Right renal cortex interstitium (tissue), 3 donors: ENCODE results near the gene PIP4K2B. TPM values are rescaled to one million over a fixed set of nuclear protein-coding genes. Genes with fewer than 3 reads are reported as not detected.

Source experiments
- DNase-seq, 3 donors: peaks; one replicate each; pipeline ENCODE4 v3.0.0-alpha.2; 2013; ENCODE audit warnings: low read depth in 3 of 3, low spot score in 2 of 3
- polyA plus RNA-seq, 3 donors: library from polyadenylated mRNA; unstranded; fragments of 120-200 nt; gene quantifications; one replicate each; pipeline ENCODE4 v1.2.1, GENCODE V29; 2013; ENCODE audit not compliant: insufficient read length in 3 of 3

Gene PIP4K2B
- polyA plus RNA-seq, 3 donors, result 74.4 to 83.5 (median 81.7) TPM

- no peak for DNase-seq
These were observed 53.1 kb downstream of the PIP4K2B start for GRCh38 chr17:38746004-38746848.

DNA sequence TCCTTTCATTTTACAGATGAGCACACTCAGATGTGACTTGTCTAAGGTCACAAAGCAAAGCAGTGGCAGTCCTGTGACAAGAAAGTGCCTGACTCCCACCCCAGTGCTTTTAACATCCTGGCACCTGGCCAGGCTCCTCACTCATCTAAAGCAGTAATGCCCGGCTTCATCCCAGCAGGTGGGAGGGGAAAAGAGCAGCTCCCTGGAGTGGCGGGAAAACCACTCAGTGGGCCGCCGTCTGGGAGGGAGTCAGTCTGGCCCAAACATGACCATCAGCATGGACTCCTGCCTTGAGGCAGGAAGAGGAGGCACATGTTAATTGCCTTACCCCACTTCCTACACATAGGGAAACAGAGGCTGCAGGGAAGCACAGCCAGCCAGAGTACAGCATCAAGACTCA is 53.8 kb downstream of the PIP4K2B start:
- DNase-seq, result no peak

DNA sequence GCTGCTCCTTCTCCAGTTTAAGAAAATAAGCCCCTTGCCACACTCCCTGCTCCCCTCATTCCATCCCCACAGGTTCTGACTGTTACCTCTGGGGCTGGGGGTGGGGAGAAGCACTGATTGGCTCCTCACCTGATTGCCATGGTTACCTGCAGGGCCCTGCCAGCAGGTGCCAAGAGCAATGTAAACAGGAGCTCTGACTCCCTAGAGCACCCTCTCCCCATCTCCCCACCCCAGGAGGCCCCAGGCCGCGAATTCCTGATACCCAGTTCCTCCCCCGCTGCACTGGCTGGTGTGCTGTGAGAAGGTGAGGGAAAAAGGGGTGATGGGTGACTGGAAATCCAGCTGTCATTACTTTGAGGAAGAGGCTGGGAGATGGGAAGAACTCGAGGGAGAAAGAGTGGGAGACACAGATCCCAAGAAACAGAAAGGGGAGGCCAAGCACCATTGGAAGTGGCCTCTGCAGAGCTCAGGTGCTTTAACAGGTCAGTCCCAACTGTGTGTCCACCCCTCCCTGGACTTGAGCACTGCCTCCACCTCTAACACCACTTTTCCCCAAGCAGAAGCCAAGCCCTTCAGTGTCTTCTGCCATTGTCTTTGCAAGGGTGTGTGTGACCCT is 55.7 kb downstream of the PIP4K2B start:
- DNase-seq, result no peak

DNA sequence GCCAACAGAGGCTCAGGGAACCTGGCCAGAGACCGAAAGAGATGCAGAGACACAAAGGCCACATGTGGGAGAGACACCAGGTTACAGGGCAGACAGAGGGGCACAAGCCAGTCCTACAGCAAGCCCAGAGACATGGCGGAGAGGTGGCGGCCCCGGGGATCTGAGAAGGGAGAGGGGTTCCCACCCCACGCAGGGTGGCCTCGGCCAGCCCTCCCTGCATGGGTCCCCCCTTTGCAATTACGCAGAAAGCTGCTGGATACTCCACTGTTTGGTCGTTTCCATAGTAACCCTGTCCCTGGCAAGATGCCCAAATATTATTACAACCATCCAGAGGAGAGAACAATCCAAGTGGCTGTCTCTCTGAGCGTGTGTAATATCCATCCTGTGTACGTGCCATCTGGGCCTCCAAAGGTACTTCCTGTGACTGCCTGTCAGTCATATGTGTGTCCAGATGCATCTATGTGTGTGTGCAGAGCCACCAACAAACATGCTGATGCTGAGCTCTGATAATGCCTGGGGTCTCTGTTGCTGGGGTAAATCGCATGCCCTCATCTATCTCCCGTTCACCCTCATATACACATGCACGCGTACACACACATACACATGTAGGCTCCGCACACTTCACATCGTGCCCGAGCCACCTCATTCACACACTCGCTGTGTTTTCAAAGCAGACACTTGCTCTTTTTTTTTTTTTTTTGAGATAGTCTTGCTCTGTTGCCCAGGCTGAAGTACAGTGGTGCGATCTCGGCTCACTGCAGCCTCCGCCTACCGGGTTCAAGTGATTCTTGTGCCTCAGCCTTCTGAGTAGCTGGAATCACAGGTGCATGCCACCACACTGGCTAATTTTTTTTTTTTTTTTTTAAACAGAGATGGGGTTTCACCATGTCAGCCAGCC is 56.7 kb downstream of the PIP4K2B start:
- DNase-seq, result no peak

DNA sequence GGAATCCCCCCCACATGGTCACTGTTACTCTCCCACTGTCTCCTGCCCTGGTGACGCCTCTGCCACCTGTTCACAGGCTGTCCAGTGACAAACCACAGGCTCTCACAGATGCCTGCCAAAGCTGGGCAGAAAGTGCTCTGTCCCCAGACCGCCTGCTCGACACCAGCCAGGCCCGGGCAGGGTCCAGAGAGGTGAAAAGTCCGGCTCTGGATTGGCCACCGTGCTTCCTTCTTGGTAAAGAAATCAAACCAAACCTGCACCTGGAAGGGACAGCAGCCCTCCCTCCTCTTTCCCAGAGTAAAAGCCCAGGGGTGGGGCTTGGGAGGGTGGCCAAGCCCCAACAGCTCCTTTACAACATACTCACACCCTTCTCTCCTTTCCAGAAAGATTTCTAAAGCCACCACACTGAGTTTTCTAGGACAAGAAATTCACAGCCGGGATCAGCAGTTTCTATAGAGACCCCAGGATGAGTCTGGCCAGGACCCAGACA is 57.4 kb downstream of the PIP4K2B start:
- no peak for DNase-seq

GRCh38 chr17:38741461-38741860 is 57.9 kb downstream of the PIP4K2B start:
- DNase-seq, result no peak

DNA sequence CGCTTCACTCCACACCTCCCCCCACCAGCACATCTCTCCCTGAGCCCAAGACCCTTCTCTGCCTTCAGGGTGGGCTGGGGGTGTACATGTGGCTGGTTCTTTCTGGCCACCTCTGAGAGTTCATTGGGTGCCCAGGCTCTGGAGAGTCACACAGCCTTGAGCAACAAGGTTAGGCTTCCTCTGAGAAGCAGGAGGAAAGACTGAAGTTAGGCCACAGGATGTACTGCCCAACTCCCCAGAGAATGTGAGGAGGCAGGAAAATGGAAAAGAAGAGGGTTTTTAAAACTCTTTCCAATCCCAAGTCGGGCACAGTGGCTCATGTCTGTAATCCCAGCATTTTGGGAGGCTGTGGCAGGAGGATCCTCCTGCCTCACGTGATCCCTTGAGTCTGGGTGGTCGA is 58.5 kb downstream of the PIP4K2B start:
- DNase-seq, result no peak

DNA sequence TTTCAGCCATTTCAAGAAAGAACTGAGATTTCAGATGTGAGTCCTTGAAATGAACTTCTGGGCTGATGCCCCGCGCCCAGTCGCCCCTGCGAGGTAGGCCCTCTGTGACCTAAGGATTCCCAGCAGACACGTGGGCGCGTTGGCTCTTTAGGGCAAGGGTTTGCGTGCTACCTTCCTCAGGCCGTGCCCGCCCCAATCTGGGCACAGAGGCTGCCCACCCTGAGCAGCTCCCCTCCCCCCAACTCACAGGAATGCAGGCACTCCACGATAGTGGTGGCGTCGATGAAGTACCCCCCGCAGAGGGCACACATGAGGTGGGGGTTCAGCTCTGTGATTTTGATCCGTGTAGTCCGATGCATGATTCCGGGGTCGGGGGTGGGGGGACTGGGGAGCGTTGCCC is 59.3 kb downstream of the PIP4K2B start:
- no peak for DNase-seq

DNA sequence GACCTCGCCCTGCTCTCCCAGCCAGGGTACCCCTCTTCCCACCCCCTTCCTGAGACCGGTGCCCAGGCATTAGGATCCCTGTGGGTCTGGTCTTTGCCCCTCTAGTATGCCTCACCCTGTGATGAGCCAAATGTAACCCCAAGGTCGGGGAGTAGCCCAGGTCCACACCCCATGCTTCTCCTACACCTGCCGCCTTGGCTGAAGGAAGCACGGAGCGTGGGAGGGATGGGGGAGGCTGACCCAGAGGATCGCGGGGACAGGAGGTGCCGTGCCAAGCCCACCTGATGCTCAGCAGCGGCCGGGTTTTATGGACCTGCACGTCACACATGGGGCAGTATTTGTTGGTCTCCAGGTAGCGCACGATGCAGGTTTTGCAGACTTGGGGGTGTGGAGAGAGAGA is 60.1 kb downstream of the PIP4K2B start:
- DNase-seq, result no peak

DNA sequence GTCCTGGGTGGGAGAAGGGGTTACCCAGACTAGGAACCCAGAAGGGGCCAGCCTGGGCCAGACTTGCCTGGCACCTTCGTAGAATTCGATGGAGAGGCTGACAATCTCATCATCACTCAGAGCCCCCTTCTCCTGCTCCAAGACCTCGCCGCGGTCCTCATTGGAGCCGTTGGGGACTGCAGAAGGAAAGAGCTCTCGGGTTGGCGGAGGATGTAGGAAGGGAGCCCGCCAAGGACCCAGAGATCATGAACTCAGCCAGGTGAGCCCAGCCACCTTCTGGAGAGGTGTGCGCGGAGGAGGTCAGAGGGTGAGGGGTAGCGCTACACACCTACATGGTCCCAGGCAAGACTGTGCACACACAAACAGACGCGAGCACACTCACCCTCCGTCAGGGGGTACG is 60.7 kb downstream of the PIP4K2B start:
- DNase-seq, result no peak

DNA sequence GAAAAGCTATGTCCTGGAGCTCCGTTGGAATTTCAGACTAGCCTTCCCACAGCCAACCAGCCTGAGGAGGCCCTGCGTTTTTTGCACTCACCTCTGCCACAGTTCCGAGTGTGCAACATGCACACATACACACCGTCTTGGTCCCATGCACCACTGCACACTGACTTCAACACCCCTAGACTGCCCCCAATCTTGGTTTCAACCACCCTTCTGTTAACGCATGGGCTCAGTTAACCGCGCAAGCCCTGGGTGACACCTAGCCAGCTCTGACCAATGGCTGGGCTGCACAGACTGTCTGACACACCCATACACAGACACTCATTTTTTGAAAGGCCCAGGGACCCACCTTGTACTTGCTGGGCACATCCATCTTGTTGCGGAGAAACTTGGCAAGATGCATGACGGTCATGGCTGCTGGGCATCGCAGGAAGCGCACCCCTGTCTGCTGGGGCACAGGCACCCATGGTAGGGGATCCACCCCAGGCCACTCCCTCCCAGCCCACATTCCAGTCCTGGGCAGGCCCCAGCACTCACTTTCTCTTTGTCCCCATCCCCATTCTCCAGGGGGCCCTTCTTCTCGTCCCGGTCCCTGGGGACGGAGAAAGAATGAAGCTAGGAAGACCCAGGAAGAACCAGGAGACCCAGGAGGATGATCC is 61.2 kb downstream of the PIP4K2B start:
- no peak for DNase-seq

DNA sequence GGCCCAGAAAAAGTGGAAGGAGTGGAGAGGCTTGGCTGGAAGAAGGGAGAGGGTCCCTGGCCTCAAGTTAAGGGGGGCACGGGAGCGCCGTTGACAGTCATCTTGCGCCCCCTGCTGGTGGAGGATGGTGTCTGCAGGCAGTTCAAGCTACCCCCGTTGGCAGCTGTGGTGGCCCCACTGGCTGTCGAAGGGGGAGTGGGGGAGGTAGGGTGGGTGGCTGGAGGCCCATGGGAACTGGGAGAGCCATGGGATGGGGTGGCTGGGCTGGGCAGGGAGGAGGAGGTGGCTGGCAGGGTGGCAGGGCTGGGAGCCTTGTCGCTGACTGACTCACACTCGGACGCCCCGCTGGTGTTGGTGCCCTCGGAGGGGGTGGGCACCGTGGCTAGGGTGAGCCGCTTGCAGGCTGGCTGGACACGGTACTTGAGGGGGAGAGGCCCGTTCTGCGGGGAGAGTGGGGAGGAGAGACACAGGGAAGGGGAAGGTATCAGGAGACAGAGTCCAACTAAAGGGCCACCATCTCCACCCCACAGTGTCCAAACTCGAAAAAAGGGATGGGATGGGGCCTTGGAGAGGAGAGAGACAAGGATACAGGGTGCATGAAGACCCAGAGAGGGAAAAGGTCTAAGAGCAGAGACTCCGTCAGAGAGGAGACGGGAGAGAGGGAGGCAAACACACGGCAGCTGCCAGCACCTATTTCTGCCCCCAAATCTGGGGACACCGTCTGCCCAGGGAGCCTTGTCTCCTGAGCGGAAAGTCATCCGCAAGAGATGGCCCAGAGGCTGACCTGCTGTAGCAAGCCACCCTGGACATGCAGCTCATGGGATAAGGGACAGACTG is 64.0 kb downstream of the PIP4K2B start:
- DNase-seq, result no peak

GRCh38 chr17:38733982-38734973 is 65.1 kb downstream of the PIP4K2B start:
- DNase-seq, result no peak

DNA sequence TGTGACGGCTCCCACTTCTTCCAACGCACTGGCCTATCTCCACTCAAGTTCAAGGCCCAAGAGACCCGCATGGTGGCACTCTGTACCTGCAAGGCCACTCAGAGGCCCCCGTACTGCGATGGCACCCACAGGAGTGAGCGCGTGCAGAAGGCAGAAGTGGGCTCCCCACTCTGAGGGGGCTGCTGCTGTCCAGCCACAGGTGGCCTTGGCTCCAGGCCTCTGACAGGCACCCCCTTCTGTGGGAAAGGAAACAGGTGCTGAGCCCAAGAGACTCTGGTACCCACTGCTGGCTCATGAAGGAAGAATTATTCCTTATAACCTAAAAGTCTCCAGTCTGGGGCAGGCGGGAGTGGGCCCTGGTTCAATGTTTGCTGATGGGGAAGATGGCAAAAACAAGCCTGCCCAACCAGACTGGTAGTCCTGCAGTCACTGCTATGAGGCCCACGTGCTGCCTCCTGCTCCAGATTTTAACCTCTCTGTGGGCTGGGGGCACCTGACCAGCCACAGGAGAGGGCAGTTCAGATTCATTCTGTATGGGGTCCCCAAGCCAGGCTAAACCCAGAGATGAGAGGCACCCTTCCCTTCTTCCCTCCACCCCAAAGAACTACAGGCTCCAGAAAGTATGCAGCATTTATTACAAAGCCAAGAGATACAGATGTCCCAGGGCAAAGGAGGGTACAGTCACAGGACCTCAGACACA is 65.9 kb downstream of the PIP4K2B start:
- DNase-seq, result no peak

GRCh38 chr17:38732376-38733281 is 66.7 kb downstream of the PIP4K2B start:
- no peak for DNase-seq

DNA sequence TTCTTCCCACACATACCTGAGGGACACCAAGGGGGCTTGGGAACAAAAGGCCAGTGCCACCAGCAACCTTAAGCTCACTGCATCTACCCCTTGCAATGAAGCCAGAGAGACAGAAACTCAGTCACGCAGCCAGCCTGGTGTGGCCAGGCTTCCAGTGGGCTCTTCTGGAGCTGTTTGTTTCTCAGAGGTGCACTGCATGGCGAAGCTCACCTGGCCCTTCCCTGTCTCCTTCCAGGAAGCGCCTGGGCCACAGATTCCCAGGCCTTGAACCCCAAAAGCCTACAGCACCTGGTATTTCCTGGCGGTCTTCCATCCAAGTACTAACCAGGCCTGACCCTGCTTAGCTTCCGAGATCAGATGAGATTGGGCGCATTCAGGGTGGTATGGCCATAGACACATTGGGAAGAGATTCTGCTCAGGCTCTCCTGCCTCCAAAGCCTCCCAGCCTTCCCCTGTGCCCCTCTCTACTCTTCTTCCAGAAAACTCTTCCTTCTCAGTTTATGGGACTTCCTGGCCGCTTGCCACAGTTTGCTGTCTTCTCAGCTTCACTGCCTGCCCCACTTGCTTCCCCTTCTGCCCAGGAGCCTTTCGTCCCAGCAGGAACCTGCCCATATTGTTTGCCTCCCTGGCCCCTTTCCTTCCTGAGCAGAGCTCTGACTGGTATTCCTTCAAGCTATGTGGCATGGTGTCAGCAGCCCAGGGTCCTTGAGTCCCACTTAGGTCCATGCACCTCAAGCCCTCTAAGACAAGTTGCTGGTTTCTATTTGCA is 67.6 kb downstream of the PIP4K2B start:
- no peak for DNase-seq
